HG02943 (cell line): ENCODE measurements around the gene CACNA1C.

Experiments
- ATAC-seq: cut with Tn5 transposase; IDR thresholded peaks from one replicate; pipeline ENCODE4 v1.9.1; 2021; ENCODE audit warnings: mild to moderate bottlenecking, low read depth, moderate library complexity; ENCODE audit not compliant: unreplicated experiment

CACNA1C gene

GRCh38 chr12:2166696-2167095 lies 113.9 kb downstream of the CACNA1C start:
- ATAC-seq, result no peak

- no peak for ATAC-seq
Measured at GRCh38 chr12:2167231-2167630, 114.4 kb downstream of the CACNA1C start.

- ATAC-seq, result no peak
Measured at GRCh38 chr12:2168808-2169207, 116.0 kb downstream of the CACNA1C start.

- no peak for ATAC-seq
Measured at GRCh38 chr12:2169489-2169888, 116.7 kb downstream of the CACNA1C start.

GRCh38 chr12:2169940-2170339 lies 117.2 kb downstream of the CACNA1C start:
- no peak for ATAC-seq

- no peak for ATAC-seq
Measured at GRCh38 chr12:2170376-2170775, 117.6 kb downstream of the CACNA1C start.

GRCh38 chr12:2171672-2172426 lies 119.1 kb downstream of the CACNA1C start:
- no peak for ATAC-seq

GRCh38 chr12:2172491-2173214 lies 119.9 kb downstream of the CACNA1C start:
- no peak for ATAC-seq

- ATAC-seq, result no peak
Measured at GRCh38 chr12:2173971-2174370, 121.2 kb downstream of the CACNA1C start.

GRCh38 chr12:2177003-2177402 lies 124.2 kb downstream of the CACNA1C start:
- no peak for ATAC-seq

- ATAC-seq, result no peak
Measured at GRCh38 chr12:2177751-2178150, 125.0 kb downstream of the CACNA1C start.

- no peak for ATAC-seq
Measured at GRCh38 chr12:2179058-2179457, 126.3 kb downstream of the CACNA1C start.

- ATAC-seq, result no peak
Measured at GRCh38 chr12:2179953-2180736, 127.4 kb downstream of the CACNA1C start.

GRCh38 chr12:2180737-2181082 lies 127.9 kb downstream of the CACNA1C start:
- no peak for ATAC-seq

GRCh38 chr12:2183556-2184541 lies 131.1 kb downstream of the CACNA1C start:
- no peak for ATAC-seq

- ATAC-seq, result no peak
Measured at GRCh38 chr12:2185751-2186341, 133.1 kb downstream of the CACNA1C start.

GRCh38 chr12:2187195-2187945 lies 134.6 kb downstream of the CACNA1C start:
- ATAC-seq, result no peak

- no peak for ATAC-seq
Measured at GRCh38 chr12:2190085-2190484, 137.3 kb downstream of the CACNA1C start.

- no peak for ATAC-seq
Measured at GRCh38 chr12:2190896-2191533, 138.2 kb downstream of the CACNA1C start.
